Measurements from ENCODE around the gene TDP1. TPM values are rescaled to one million over a fixed set of nuclear protein-coding genes. Genes with fewer than 3 reads are reported as not detected.
"Not testable (repeated sequence)": the region's sequence is repeated elsewhere in the genome, so short reads cannot be mapped to it uniquely, and the experiment has no call there.

TDP1 gene
- total and polyA plus RNA-seq, 2 experiments from 2014 or later, result 12.1 to 19.4 TPM

DNA sequence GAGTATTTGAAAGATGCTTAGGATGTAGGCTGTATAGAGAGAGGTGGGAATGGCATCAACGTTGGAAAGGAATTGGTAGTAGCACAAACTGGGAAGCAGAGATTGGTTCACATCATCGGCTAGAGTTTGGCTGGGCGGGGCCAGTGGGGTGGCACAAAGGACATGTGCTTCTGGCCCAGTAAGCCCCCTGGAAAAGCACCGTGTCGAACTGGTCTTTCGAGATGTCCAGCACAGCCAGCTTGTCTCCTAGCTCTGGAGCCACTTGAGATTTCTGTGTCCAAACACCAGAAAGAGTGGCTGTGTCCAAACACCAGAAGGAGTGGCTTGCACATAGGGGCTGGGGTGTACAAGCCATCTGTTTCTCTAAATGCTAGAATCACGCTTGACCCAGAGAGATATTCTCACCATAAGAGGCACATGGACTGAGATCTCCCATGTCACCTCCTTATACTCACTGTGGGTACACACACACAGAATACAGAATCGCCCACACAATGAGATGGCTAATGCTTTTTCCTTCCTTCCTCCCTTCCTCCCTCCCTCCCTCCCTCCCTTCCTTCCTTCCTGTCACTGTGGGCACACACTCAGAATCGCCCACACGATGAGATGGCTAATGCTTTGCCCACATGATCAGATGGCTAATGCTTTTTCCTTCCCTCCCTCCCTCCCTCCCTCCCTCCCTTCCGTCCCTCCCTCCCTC is 64.2 kb downstream of the TDP1 start:
- Histone ChIP-seq H3K27ac (no peak overlapping the region), H4K20me1 (ENCODE audit: insufficient read depth, poor library complexity, severe bottlenecking) (no peaks in the 10 kb centered on the region), H3K4me1 (ENCODE audit: insufficient read depth) (no peaks in the 10 kb centered on the region), H2AFZ (no peak overlapping the region), H3K27me3 (no peaks in the 10 kb centered on the region), H3K36me3 (replicated peaks; ENCODE audit: insufficient read depth, low read depth) (no peaks in the 10 kb centered on the region), H3K79me2 (no peaks in the 10 kb centered on the region), H3K4me3 (no peak overlapping the region), H3K4me2 (no peak overlapping the region), H3K9me3 (ENCODE audit: low read depth) (no peaks in the 10 kb centered on the region), H3K9me2 (replicated peaks; ENCODE audit: insufficient read depth) (no peaks in the 10 kb centered on the region)
- TF ChIP-seq EZH2phosphoT487 (IDR thresholded peaks at IDR 0.05; ENCODE audit: low read depth, severe bottlenecking, unreplicated experiment) (no peak), EZH2 (IDR thresholded peaks at IDR 0.05; ENCODE audit: borderline replicate concordance) (no peak), CTCF (IDR thresholded peaks at IDR 0.05; ENCODE audit: poor library complexity) (no peak)
- no peak for DNase-seq (ENCODE audit: low spot score)
- WGBS (ENCODE audit: low lambda C conversion rate, missing lambda C conversion rate), result 86% methylated on average over 9 of the region's 11 CpGs

DNA sequence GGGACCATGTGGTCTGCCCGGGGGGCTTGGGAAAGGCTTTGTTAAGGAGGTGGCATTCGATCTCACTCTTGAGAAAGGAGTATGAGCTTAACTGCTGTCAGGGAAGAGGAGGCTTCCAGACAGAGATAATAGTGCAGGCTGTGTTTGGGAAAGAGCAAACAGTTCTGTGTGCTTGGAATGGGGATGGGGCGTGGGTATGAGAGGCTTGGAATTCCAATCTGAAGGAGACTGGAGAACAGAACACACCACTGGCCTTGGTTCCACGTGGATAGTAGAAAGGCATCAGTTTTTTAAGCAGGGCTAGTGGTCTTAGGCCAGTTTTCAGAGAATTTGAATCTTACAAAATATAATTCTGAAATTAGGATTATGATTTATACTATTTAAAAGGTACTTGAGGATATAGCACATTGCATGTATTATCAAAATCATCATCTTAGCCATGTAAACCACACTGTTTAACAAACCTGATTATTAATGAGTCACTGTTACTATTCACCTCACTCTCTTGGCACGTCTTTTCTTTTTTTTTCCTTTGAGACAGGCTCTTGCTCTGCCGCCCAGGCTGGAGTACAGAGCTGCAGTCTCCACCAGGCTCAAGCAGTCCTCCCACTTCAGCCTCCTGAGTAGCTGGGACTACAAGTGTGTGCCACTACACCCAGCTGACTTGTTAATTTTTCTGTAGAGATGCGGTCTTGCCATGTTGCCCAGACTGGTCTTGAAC is 67.6 kb downstream of the TDP1 start:
- Histone ChIP-seq H3K9me3 (ENCODE audit: low read depth) (no peaks in the 10 kb centered on the region), H3K4me3 (no peak overlapping the region), H3K36me3 (replicated peaks; ENCODE audit: insufficient read depth, low read depth) (no peaks in the 10 kb centered on the region), H3K79me2 (no peaks in the 10 kb centered on the region), H3K27ac (no peak overlapping the region), H3K4me2 (no peak overlapping the region), H3K27me3 (no peaks in the 10 kb centered on the region), H3K4me1 (ENCODE audit: insufficient read depth) (no peaks in the 10 kb centered on the region), H4K20me1 (ENCODE audit: insufficient read depth, poor library complexity, severe bottlenecking) (no peaks in the 10 kb centered on the region), H3K9me2 (replicated peaks; ENCODE audit: insufficient read depth) (no peaks in the 10 kb centered on the region), H2AFZ (no peak overlapping the region)
- 71% methylated on average over 7 of the region's 7 CpGs for WGBS (ENCODE audit: low lambda C conversion rate, missing lambda C conversion rate)
- DNase-seq (ENCODE audit: low spot score), result no peak
- TF ChIP-seq EZH2phosphoT487 (IDR thresholded peaks at IDR 0.05; ENCODE audit: low read depth, severe bottlenecking, unreplicated experiment) (no peak), EZH2 (IDR thresholded peaks at IDR 0.05; ENCODE audit: borderline replicate concordance) (no peak)

DNA sequence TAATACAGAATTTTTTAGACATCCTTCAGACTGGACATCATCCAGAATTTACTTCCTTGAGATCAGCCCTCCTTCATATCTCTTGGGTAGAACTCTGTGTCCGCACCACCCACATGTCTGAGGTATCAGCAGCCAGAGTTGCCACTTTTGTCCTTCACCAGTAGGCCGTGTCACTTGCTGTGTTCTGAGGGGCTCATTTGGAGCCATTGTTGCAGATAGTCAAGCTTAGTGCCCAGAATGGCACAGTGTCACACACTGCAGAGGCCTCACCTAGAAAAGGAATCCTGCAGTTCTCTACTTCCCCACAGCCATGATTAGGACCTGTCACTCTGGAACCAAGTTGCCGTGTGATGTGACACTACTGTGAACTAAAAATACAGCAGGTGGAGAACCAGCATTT is 69.2 kb downstream of the TDP1 start:
- H3K9me2 ChIP-seq (replicated peaks; ENCODE audit: insufficient read depth), result no peaks in the 10 kb centered on the region
- no peak overlapping the region for H3K4me3 ChIP-seq
- H3K4me2 ChIP-seq, result no peak overlapping the region
- TF ChIP-seq EZH2phosphoT487 (IDR thresholded peaks at IDR 0.05; ENCODE audit: low read depth, severe bottlenecking, unreplicated experiment), result no peak
- TF ChIP-seq EZH2 (IDR thresholded peaks at IDR 0.05; ENCODE audit: borderline replicate concordance), result no peak
- no peak for TF ChIP-seq CTCF (IDR thresholded peaks at IDR 0.05; ENCODE audit: poor library complexity)
- H3K36me3 ChIP-seq (replicated peaks; ENCODE audit: insufficient read depth, low read depth), result no peaks in the 10 kb centered on the region
- H3K9me3 ChIP-seq (ENCODE audit: low read depth), result no peaks in the 10 kb centered on the region
- H3K27ac ChIP-seq, result no peak overlapping the region
- 95% methylated on average over 3 of the region's 3 CpGs for WGBS (ENCODE audit: low lambda C conversion rate, missing lambda C conversion rate)
- no peaks in the 10 kb centered on the region for H4K20me1 ChIP-seq (ENCODE audit: insufficient read depth, poor library complexity, severe bottlenecking)
- H2AFZ ChIP-seq, result no peak overlapping the region
- no peaks in the 10 kb centered on the region for H3K27me3 ChIP-seq
- no peaks in the 10 kb centered on the region for H3K79me2 ChIP-seq
- no peaks in the 10 kb centered on the region for H3K4me1 ChIP-seq (ENCODE audit: insufficient read depth)
- no peak for DNase-seq (ENCODE audit: low spot score)

DNA sequence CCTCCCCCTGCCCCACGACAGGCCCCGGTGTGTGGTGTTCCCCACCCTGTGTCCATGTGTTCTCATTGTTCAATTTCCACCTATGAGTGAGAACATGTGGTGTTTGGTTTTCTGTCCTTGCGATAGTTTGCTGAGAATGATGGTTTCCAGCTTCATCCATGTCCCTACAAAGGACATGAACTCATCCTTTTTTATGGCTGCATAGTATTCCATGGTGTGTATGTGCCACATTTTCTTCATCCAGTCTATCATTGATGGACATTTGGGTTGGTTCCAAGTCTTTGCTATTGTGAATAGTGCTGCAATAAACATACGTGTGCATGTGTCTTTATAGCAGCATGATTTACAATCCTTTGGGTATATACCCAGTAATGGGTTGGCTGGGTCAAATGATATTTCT is 70.9 kb downstream of the TDP1 start:
- not testable (repeated sequence) for H4K20me1 ChIP-seq (ENCODE audit: insufficient read depth, poor library complexity, severe bottlenecking); H3K9me2 ChIP-seq (replicated peaks; ENCODE audit: insufficient read depth); H3K27me3 ChIP-seq; H3K79me2 ChIP-seq; DNase-seq (ENCODE audit: low spot score); H3K4me1 ChIP-seq (ENCODE audit: insufficient read depth); H2AFZ ChIP-seq; H3K9me3 ChIP-seq (ENCODE audit: low read depth); H3K4me3 ChIP-seq; H3K36me3 ChIP-seq (replicated peaks; ENCODE audit: insufficient read depth, low read depth); H3K4me2 ChIP-seq; H3K27ac ChIP-seq
- 87% methylated on average over 4 of the region's 4 CpGs for WGBS (ENCODE audit: low lambda C conversion rate, missing lambda C conversion rate)
